ENCODE measurements around the gene FBXL16.

Gene FBXL16

GRCh38 chr16:724188-725040 lies 18.8 kb upstream of the FBXL16 start:
- in situ Hi-C loops (cut with MboI; ENCODE audit: low sequenced_read_pairs): loop anchor here (25.0 kb wide), 1 partner anchor 338 kb away; the partner anchor contains the start of gene SSTR5

GRCh38 chr16:723695-724094 lies 18.1 kb upstream of the FBXL16 start:
- in situ Hi-C loops (cut with MboI; ENCODE audit: low sequenced_read_pairs): loop anchor here (25.0 kb wide), 1 partner anchor 339 kb away; the partner anchor contains the start of gene SSTR5

GRCh38 chr16:722835-723633 lies 17.4 kb upstream of the FBXL16 start:
- in situ Hi-C loops (cut with MboI; ENCODE audit: low sequenced_read_pairs): loop anchor here (25.0 kb wide), 1 partner anchor 339 kb away; the partner anchor contains the start of gene SSTR5

- in situ Hi-C loops (cut with MboI; ENCODE audit: low sequenced_read_pairs): loop anchor here (25.0 kb wide), 1 partner anchor 340 kb away; the partner anchor contains the start of gene SSTR5
Measured at GRCh38 chr16:721765-722540, 16.4 kb upstream of the FBXL16 start.

- in situ Hi-C loops (cut with MboI; ENCODE audit: low sequenced_read_pairs): loop anchor here (25.0 kb wide), 1 partner anchor 341 kb away; the partner anchor contains the start of gene SSTR5
Measured at GRCh38 chr16:720990-721764, 15.6 kb upstream of the FBXL16 start, which contains the start of gene ANTKMT. Gene ANTKMT, plus strand, starts transcription at chr16:721146. Its CDS starts 129 bp downstream, at chr16:721275.

- in situ Hi-C loops (cut with MboI; ENCODE audit: low sequenced_read_pairs): loop anchor here (25.0 kb wide), 1 partner anchor 342 kb away; the partner anchor contains the start of gene SSTR5
Measured at GRCh38 chr16:720447-720989, 14.9 kb upstream of the FBXL16 start.

- in situ Hi-C loops (cut with MboI; ENCODE audit: low sequenced_read_pairs): loop anchor here (25.0 kb wide), 1 partner anchor 342 kb away; the partner anchor contains the start of gene SSTR5
Measured at GRCh38 chr16:719815-720446, 14.3 kb upstream of the FBXL16 start.

GRCh38 chr16:718922-719321 lies 13.3 kb upstream of the FBXL16 start:
- in situ Hi-C loops (cut with MboI; ENCODE audit: low sequenced_read_pairs): loop anchor here (25.0 kb wide), 1 partner anchor 343 kb away; the partner anchor contains the start of gene SSTR5

- in situ Hi-C loops (cut with MboI; ENCODE audit: low sequenced_read_pairs): loop anchor here (25.0 kb wide), 1 partner anchor 344 kb away; the partner anchor contains the start of gene SSTR5
Measured at GRCh38 chr16:718389-718788, 12.8 kb upstream of the FBXL16 start.

GRCh38 chr16:717450-718245 lies 12.0 kb upstream of the FBXL16 start:
- in situ Hi-C loops (cut with MboI; ENCODE audit: low sequenced_read_pairs): loop anchor here (25.0 kb wide), 1 partner anchor 345 kb away; the partner anchor contains the start of gene SSTR5

GRCh38 chr16:716768-717325 lies 11.2 kb upstream of the FBXL16 start:
- in situ Hi-C loops (cut with MboI; ENCODE audit: low sequenced_read_pairs): loop anchor here (25.0 kb wide), 1 partner anchor 345 kb away; the partner anchor contains the start of gene SSTR5

GRCh38 chr16:716200-716568 lies 10.6 kb upstream of the FBXL16 start:
- in situ Hi-C loops (cut with MboI; ENCODE audit: low sequenced_read_pairs): loop anchor here (25.0 kb wide), 1 partner anchor 346 kb away; the partner anchor contains the start of gene SSTR5

- in situ Hi-C loops (cut with MboI; ENCODE audit: low sequenced_read_pairs): loop anchor here (25.0 kb wide), 1 partner anchor 347 kb away; the partner anchor contains the start of gene SSTR5
Measured at GRCh38 chr16:715477-716199, 10.0 kb upstream of the FBXL16 start.

- in situ Hi-C loops (cut with MboI; ENCODE audit: low sequenced_read_pairs): loop anchor here (5.0 to 25.0 kb wide), 2 partner anchors 72 to 347 kb away; partner anchors contain the start of genes CHTF18, RPUSD1 and SSTR5
Measured at GRCh38 chr16:714558-715476, 9.2 kb upstream of the FBXL16 start, which contains the start of gene METRN. Gene METRN, plus strand, starts transcription at chr16:715118. Its CDS starts 172 bp downstream, at chr16:715290.

GRCh38 chr16:714079-714478 lies 8.5 kb upstream of the FBXL16 start:
- in situ Hi-C loops (cut with MboI; ENCODE audit: low sequenced_read_pairs): loop anchor here (5.0 to 25.0 kb wide), 2 partner anchors 73 to 348 kb away; partner anchors contain the start of genes CHTF18, RPUSD1 and SSTR5

Measured in HL-60/S4 (cell line).